B cell (primary cell): ENCODE results near the gene TMSB4X. TPM values are rescaled to one million over a fixed set of nuclear protein-coding genes. Genes with fewer than 3 reads are reported as not detected.

Experiments
- ATAC-seq: fragments of 200-7000 bp; cut with Tn5 transposase; one replicate; pipeline ENCODE4 v1.10.0; 2021; ENCODE audit warnings: low read depth, mild to moderate bottlenecking, moderate number of reproducible peaks, moderate library complexity
- CTCF ChIA-PET: fragments of 350-600 bp; sonication (Branson Sonifier 250); formaldehyde crosslinking; loops from one replicate; lab custom pipeline; 2021; ENCODE audit warnings: antibody characterized with exemption, inconsistent platforms; lab: Charles Lee
- POLR2A ChIA-PET: fragments of 350-600 bp; sonication (Branson Sonifier 250); formaldehyde crosslinking; loops from one replicate; lab custom pipeline; 2021; ENCODE audit warnings: antibody characterized with exemption; lab: Charles Lee
- DNase-seq: peaks from one replicate; pipeline ENCODE4 v3.0.0; 2013
- H2AFZ ChIP-seq: 2 replicates; pipeline ENCODE4 v1.6.1; 2012; ENCODE audit warnings: mild to moderate bottlenecking, low read depth, low read length; ENCODE audit not compliant: insufficient read depth, poor library complexity, severe bottlenecking
- H3K27ac ChIP-seq, 2 donors: 1 replicate in 1 of 2; 2 replicates in 1 of 2; pipeline ENCODE4 v1.5.1; 2012 to 2013; ENCODE audit warnings: low read length in 2 of 2, mild to moderate bottlenecking in 2 of 2, moderate library complexity in 1 of 2
- H3K27me3 ChIP-seq, 4 experiments: fragments of 200-600 bp in 1 of 4; sonication (generic) in 1 of 4; replicated peaks in 1 of 4; 1 replicate in 2 of 4; 2 replicates in 2 of 4; pipeline versions ENCODE4 v1.6.1 to v1.7.0; 2013 to 2016; ENCODE audit warnings: low read length in 3 of 4, mild to moderate bottlenecking in 2 of 4, mixed read lengths in 1 of 4, moderate library complexity in 1 of 4; ENCODE audit not compliant: insufficient read depth in 4 of 4, control insufficient read depth in 3 of 4; ENCODE audit errors: control extremely low read depth in 1 of 4
- H3K36me3 ChIP-seq, 2 experiments: replicated peaks in 1 of 2; 1 replicate in 1 of 2; 2 replicates in 1 of 2; pipeline versions ENCODE4 v1.6.1 to v1.7.1; 2013; ENCODE audit warnings: low read length in 1 of 2; ENCODE audit not compliant: insufficient read depth in 2 of 2, control insufficient read depth in 1 of 2; ENCODE audit errors: control extremely low read depth in 1 of 2, extremely low read depth in 1 of 2
- H3K4me1 ChIP-seq, 2 donors: fragments of 200-600 bp in 1 of 2; sonication (generic) in 1 of 2; 1 replicate in 1 of 2; 2 replicates in 1 of 2; pipeline versions ENCODE4 v1.5.1 to v1.6.1; 2013 to 2017; ENCODE audit warnings: low read length in 2 of 2; ENCODE audit not compliant: control insufficient read depth in 2 of 2, insufficient read depth in 2 of 2
- H3K4me2 ChIP-seq: replicated peaks from 2 replicates; pipeline ENCODE3; 2012; ENCODE audit warnings: mild to moderate bottlenecking, low read depth, low read length; ENCODE audit not compliant: poor library complexity, severe bottlenecking
- H3K4me3 ChIP-seq, 5 experiments: fragments of 200-600 bp in 1 of 5; sonication (generic) in 1 of 5; 1 replicate in 3 of 5; 2 replicates in 2 of 5; pipeline versions ENCODE4 v1.5.1 to v1.7.0; 2011 to 2016; ENCODE audit warnings: low read length in 4 of 5, mild to moderate bottlenecking in 4 of 5, low read depth in 2 of 5, control low read depth in 1 of 5, moderate library complexity in 1 of 5; ENCODE audit not compliant: insufficient read depth in 1 of 5; ENCODE audit errors: control extremely low read depth in 1 of 5, extremely low read depth in 1 of 5
- H3K79me2 ChIP-seq: fragments of 200-600 bp; sonication (generic); one replicate; pipeline ENCODE4 v1.6.0; 2016; ENCODE audit warnings: low read length; ENCODE audit not compliant: control insufficient read depth, insufficient read depth
- H3K9ac ChIP-seq: fragments of 200-600 bp; sonication (generic); 2 replicates; pipeline ENCODE4 v1.6.1; 2017; ENCODE audit warnings: mild to moderate bottlenecking, low read length, moderate library complexity
- H3K9me3 ChIP-seq, 3 donors: one replicate each; pipeline versions ENCODE4 v1.6.1 to v1.7.1; 2013; ENCODE audit warnings: low read length in 2 of 3; ENCODE audit not compliant: control insufficient read depth in 2 of 3, insufficient read depth in 1 of 3; ENCODE audit errors: control extremely low read depth in 1 of 3
- H4K20me1 ChIP-seq: 2 replicates; pipeline ENCODE4 v1.6.0; 2012; ENCODE audit warnings: mild to moderate bottlenecking, low read length; ENCODE audit not compliant: insufficient read depth, control insufficient read depth, poor library complexity, severe bottlenecking
- H3K27ac Mint-ChIP-seq: one replicate; pipeline ENCODE4 v1.8.0; 2021; ENCODE audit warnings: mixed read lengths
- H3K27me3 Mint-ChIP-seq: one replicate; pipeline ENCODE4 v1.8.0; 2021; ENCODE audit warnings: mixed read lengths
- H3K4me1 Mint-ChIP-seq: one replicate; pipeline ENCODE4 v1.8.0; 2021; ENCODE audit warnings: mixed read lengths
- H3K4me3 Mint-ChIP-seq: one replicate; pipeline ENCODE4 v1.8.0; 2021; ENCODE audit warnings: mixed read lengths
- H3K9me3 Mint-ChIP-seq: one replicate; pipeline ENCODE4 v1.8.0; 2022; ENCODE audit warnings: mixed read lengths; ENCODE audit not compliant: insufficient read depth
- CTCF ChIP-seq: fragments of 200-600 bp; IDR thresholded peaks from one replicate; pipeline ENCODE4 v1.8.0; 2022; ENCODE audit warnings: antibody characterized with exemption, mild to moderate bottlenecking
- EZH2 ChIP-seq: IDR thresholded peaks from 2 replicates; pipeline ENCODE4 v1.6.1; 2012; ENCODE audit warnings: borderline replicate concordance, low read depth, mild to moderate bottlenecking, moderate library complexity, low read length; ENCODE audit not compliant: insufficient read depth, poor library complexity, severe bottlenecking
- WGBS: methylation state at CpG from one replicate; pipeline ENCODE4 v1.1.5; 2013; ENCODE audit warnings: missing lambda C conversion rate; ENCODE audit not compliant: insufficient coverage; 5-methylcytosine and 5-hydroxymethylcytosine counted together
- intact Hi-C: fragments of 100-400 bp; cut with micrococcal nuclease; formaldehyde crosslinking; loops from one replicate; pipeline ENCODE4 v1.10.0; 2022
- polyA plus RNA-seq: library from polyadenylated mRNA; depleted of rRNA; stranded (reverse); fragments of >200 nt; gene quantifications from 2 replicates; pipeline ENCODE4 v1.2.3, GENCODE V29; 2012
- total RNA-seq, 2 donors: library from RNA; stranded (reverse); fragments of 120-200 nt in 1 of 2; gene quantifications; 1 replicate in 1 of 2; 2 replicates in 1 of 2; pipeline versions ENCODE4 v1.2.3 to v1.2.4, GENCODE V29; 2013 to 2022

TMSB4X gene
- total and polyA plus RNA-seq, 2 donors (not counting 1 experiment from before 2014, with no cell fraction given): 2,550 to 4,850 TPM

GRCh38 chrX:12984603-12985319, 9.9 kb downstream of the TMSB4X start:
- H3K27ac ChIP-seq: peak overlapping the region in 1 of 2 donors; percentile 11
- ATAC-seq (peak; percentile 39), DNase-seq (no peak)
- CTCF ChIA-PET: interaction anchor here (0.7 to 1.2 kb wide), 3 partner anchors 30 to 299 kb away, joined by 3 to 4 read pairs (median 4); no protein-coding TSS in a partner anchor
- POLR2A ChIA-PET: interaction anchor here (0.8 kb wide), 1 partner anchor 20 kb away, joined by 4 read pairs; no protein-coding TSS in a partner anchor
- peak overlapping the region; percentile 4 for H3K9ac ChIP-seq
- H3K27me3 Mint-ChIP-seq: no peaks in the 10 kb centered on the region
- TF ChIP-seq EZH2: no peak
- H3K9me3 Mint-ChIP-seq: no peaks in the 10 kb centered on the region
- peaks cover 0 to 7% (median 0%) of the 10 kb centered on the region in 4 experiments for H3K27me3 ChIP-seq
- peaks cover 38% of the 10 kb centered on the region for H3K79me2 ChIP-seq
- no peaks in the 10 kb centered on the region for H4K20me1 ChIP-seq
- peak overlapping the region; percentile 56 for H3K4me2 ChIP-seq
- peak overlapping the region; percentile 27 for H2AFZ ChIP-seq
- no peaks in the 10 kb centered on the region for H3K9me3 ChIP-seq
- 60% methylated on average over 1 of the region's 5 CpGs for WGBS
- no peaks in the 10 kb centered on the region for H3K36me3 ChIP-seq
- H3K4me3 ChIP-seq: peak overlapping the region in 1 of 5 experiments; percentile 26
- H3K4me1 Mint-ChIP-seq: peaks cover 51% of the 10 kb centered on the region
- peak overlapping the region; percentile 62 for H3K4me3 Mint-ChIP-seq
- H3K4me1 ChIP-seq: peaks cover 48 to 56% of the 10 kb centered on the region in 2 donors
- H3K27ac Mint-ChIP-seq: peak overlapping the region; percentile 83
- intact Hi-C loops: no loop called here

- Mint-ChIP-seq H3K27ac (peak overlapping the region; percentile 83), H3K4me1 (peaks cover 53% of the 10 kb centered on the region), H3K4me3 (peak overlapping the region; percentile 59), H3K9me3 (no peaks in the 10 kb centered on the region), H3K27me3 (no peaks in the 10 kb centered on the region)
- no peaks in the 10 kb centered on the region for H3K36me3 ChIP-seq
- CTCF ChIA-PET: interaction anchor here (0.7 kb wide), 1 partner anchor 298 kb away, joined by 4 read pairs; no protein-coding TSS in a partner anchor
- intact Hi-C loops: no loop called here
- ATAC-seq (no peak), DNase-seq (no peak)
- WGBS: no CpG with 5 or more reads among the region's 1 CpG
- peaks cover 35% of the 10 kb centered on the region for H3K79me2 ChIP-seq
- no peak overlapping the region for H3K4me3 ChIP-seq
- H3K9ac ChIP-seq: no peak overlapping the region
- H3K4me1 ChIP-seq: peaks cover 51 to 56% of the 10 kb centered on the region in 2 donors
- H3K27ac ChIP-seq: no peak overlapping the region
- TF ChIP-seq CTCF (no peak), EZH2 (no peak)
- POLR2A ChIA-PET: interaction anchor here (0.7 to 0.8 kb wide), 3 partner anchors 20 to 707 kb away, joined by 3 to 4 read pairs (median 3); no protein-coding TSS in a partner anchor
- peak overlapping the region; percentile 56 for H3K4me2 ChIP-seq
- H3K27me3 ChIP-seq: peaks cover 0 to 7% (median 0%) of the 10 kb centered on the region in 4 experiments
- no peaks in the 10 kb centered on the region for H4K20me1 ChIP-seq
- H3K9me3 ChIP-seq: no peaks in the 10 kb centered on the region
- H2AFZ ChIP-seq: no peak overlapping the region
Observed at GRCh38 chrX:12985331-12985730, 10.4 kb downstream of the TMSB4X start.
